Measurements from ENCODE around the gene ADH1B. TPM values are rescaled to one million over a fixed set of nuclear protein-coding genes. Genes with fewer than 3 reads are reported as not detected.
A peak's percentile ranks its signal among the peaks of the same experiment; 100 is the strongest.
"Not testable (repeated sequence)": the region's sequence is repeated elsewhere in the genome, so short reads cannot be mapped to it uniquely, and the experiment has no call there.

The ADH1B gene
- total RNA-seq (2022), result 24.2 and 32.0 TPM in 2 replicates
- percentile 58 among the genes with signal in this experiment for Bru-seq, nascent RNA
- BruChase-seq, experiment 1, labeled RNA remaining after a 6-hour chase, result percentile 69 among the genes with signal in this experiment
- percentile 61 among the genes with signal in this experiment for BruChase-seq, experiment 2, labeled RNA remaining after a 2-hour chase
- long read RNA-seq, full-length matches to known transcripts, result 61 of 76 reads
- long read RNA-seq, partial matches to known transcripts, result 4 of 76 reads
- long read RNA-seq, other reads (novel, unspliced or antisense), result 11 of 76 reads

GRCh38 chr4:99321241-99322191 is at the start of gene ADH1B:
TSS of gene ADH1B (minus strand) at chr4:99321401. CDS start at chr4:99321331, 70 bp downstream.
- Mint-ChIP-seq H3K4me1 (ENCODE audit: insufficient read depth, unreplicated experiment) (peaks cover 29% of the 10 kb centered on the region), H3K9me3 (ENCODE audit: unreplicated experiment) (peaks cover 7% of the 10 kb centered on the region), H3K27me3 (ENCODE audit: insufficient read depth, unreplicated experiment) (no peaks in the 10 kb centered on the region), H3K36me3 (ENCODE audit: insufficient read depth, unreplicated experiment) (peaks cover 36% of the 10 kb centered on the region), H3K27ac (ENCODE audit: low read depth, unreplicated experiment) (peak within 1 kb of the TSS; percentile 96), H3K4me3 (ENCODE audit: unreplicated experiment) (peak within 1 kb of the TSS; percentile 76)
- no peak for TF ChIP-seq CTCF (IDR thresholded peaks at IDR 0.05; ENCODE audit: unreplicated experiment)
- POLR2A ChIA-PET, result interaction anchor here (0.6 to 5.3 kb wide), 3 partner anchors 11 to 236 kb away, joined by 3 to 30 read pairs (median 3); no protein-coding TSS in a partner anchor
- no peak for DNase-seq (ENCODE audit: unreplicated experiment)
- intact Hi-C loops (cut with micrococcal nuclease), result no loop called here
- CTCF ChIA-PET, result interaction anchor here (0.8 to 1.6 kb wide), 2 partner anchors 20 to 119 kb away, joined by 3 to 4 read pairs; no protein-coding TSS in a partner anchor
- no TSS peak for BruUV-seq (replicated peaks)

GRCh38 chr4:99367817-99368216 is 46.6 kb upstream of the ADH1B start:
- H3K36me3 Mint-ChIP-seq (ENCODE audit: insufficient read depth, unreplicated experiment); BruUV-seq (replicated peaks); intact Hi-C loops (cut with micrococcal nuclease); H3K27me3 Mint-ChIP-seq (ENCODE audit: insufficient read depth, unreplicated experiment); CTCF ChIA-PET; H3K9me3 Mint-ChIP-seq (ENCODE audit: unreplicated experiment); H3K4me1 Mint-ChIP-seq (ENCODE audit: insufficient read depth, unreplicated experiment); DNase-seq (ENCODE audit: unreplicated experiment); H3K4me3 Mint-ChIP-seq (ENCODE audit: unreplicated experiment); H3K27ac Mint-ChIP-seq (ENCODE audit: low read depth, unreplicated experiment): not testable (repeated sequence)
- POLR2A ChIA-PET, result interaction anchor here (0.7 kb wide), 1 partner anchor 23 kb away, joined by 3 read pairs; no protein-coding TSS in a partner anchor

GRCh38 chr4:99366491-99366890 is 45.3 kb upstream of the ADH1B start:
- Mint-ChIP-seq H3K4me3 (ENCODE audit: unreplicated experiment) (no peak overlapping the region), H3K36me3 (ENCODE audit: insufficient read depth, unreplicated experiment) (peaks cover 7% of the 10 kb centered on the region), H3K27me3 (ENCODE audit: insufficient read depth, unreplicated experiment) (no peaks in the 10 kb centered on the region), H3K4me1 (ENCODE audit: insufficient read depth, unreplicated experiment) (peaks cover 5% of the 10 kb centered on the region), H3K9me3 (ENCODE audit: unreplicated experiment) (no peaks in the 10 kb centered on the region), H3K27ac (ENCODE audit: low read depth, unreplicated experiment) (no peak overlapping the region)
- no peak for DNase-seq (ENCODE audit: unreplicated experiment)
- ChIA-PET POLR2A (interaction anchor here (0.7 kb wide), 1 partner anchor 16 kb away, joined by 3 read pairs; no protein-coding TSS in a partner anchor), CTCF (no interaction called here)
- no peak for TF ChIP-seq CTCF (IDR thresholded peaks at IDR 0.05; ENCODE audit: unreplicated experiment)
- intact Hi-C loops (cut with micrococcal nuclease), result no loop called here
- no TSS peak for BruUV-seq (replicated peaks)

- CTCF ChIA-PET, result interaction anchor here (0.6 kb wide), 1 partner anchor 244 kb away, joined by 4 read pairs; no protein-coding TSS in a partner anchor
- no TSS peak for BruUV-seq (replicated peaks)
- H3K4me1 Mint-ChIP-seq (ENCODE audit: insufficient read depth, unreplicated experiment), result peaks cover 6% of the 10 kb centered on the region
Measured at GRCh38 chr4:99362768-99363167, 41.6 kb upstream of the ADH1B start.

More at GRCh38 chr4:99362768-99363167, 41.6 kb upstream of the ADH1B start:
- no peak for DNase-seq (ENCODE audit: unreplicated experiment)
- H3K27me3 Mint-ChIP-seq (ENCODE audit: insufficient read depth, unreplicated experiment), result no peaks in the 10 kb centered on the region
- intact Hi-C loops (cut with micrococcal nuclease), result no loop called here
- peak overlapping the region; percentile 55 for H3K27ac Mint-ChIP-seq (ENCODE audit: low read depth, unreplicated experiment)
- H3K9me3 Mint-ChIP-seq (ENCODE audit: unreplicated experiment), result no peaks in the 10 kb centered on the region
- peaks cover 7% of the 10 kb centered on the region for H3K36me3 Mint-ChIP-seq (ENCODE audit: insufficient read depth, unreplicated experiment)
- no peak overlapping the region for H3K4me3 Mint-ChIP-seq (ENCODE audit: unreplicated experiment)
- no peak for TF ChIP-seq CTCF (IDR thresholded peaks at IDR 0.05; ENCODE audit: unreplicated experiment)
- POLR2A ChIA-PET, result no interaction called here
